Stimulated activated CD4-positive, alpha-beta T cell treated with anti-CD3 and anti-CD28 coated beads, Interleukin-15, amount 100 ng/mL, for 24 hours (primary cell): ENCODE results near the gene NPM3.

Experiments used
- DNase-seq: peaks from one replicate; pipeline ENCODE4 v3.0.0-alpha.2; 2020

NPM3 gene

GRCh38 chr10:101773923-101774588 is 9.2 kb downstream of the NPM3 start:
- no peak for DNase-seq

- no peak for DNase-seq
Observed at GRCh38 chr10:101772895-101773761, 10.1 kb downstream of the NPM3 start.

DNA sequence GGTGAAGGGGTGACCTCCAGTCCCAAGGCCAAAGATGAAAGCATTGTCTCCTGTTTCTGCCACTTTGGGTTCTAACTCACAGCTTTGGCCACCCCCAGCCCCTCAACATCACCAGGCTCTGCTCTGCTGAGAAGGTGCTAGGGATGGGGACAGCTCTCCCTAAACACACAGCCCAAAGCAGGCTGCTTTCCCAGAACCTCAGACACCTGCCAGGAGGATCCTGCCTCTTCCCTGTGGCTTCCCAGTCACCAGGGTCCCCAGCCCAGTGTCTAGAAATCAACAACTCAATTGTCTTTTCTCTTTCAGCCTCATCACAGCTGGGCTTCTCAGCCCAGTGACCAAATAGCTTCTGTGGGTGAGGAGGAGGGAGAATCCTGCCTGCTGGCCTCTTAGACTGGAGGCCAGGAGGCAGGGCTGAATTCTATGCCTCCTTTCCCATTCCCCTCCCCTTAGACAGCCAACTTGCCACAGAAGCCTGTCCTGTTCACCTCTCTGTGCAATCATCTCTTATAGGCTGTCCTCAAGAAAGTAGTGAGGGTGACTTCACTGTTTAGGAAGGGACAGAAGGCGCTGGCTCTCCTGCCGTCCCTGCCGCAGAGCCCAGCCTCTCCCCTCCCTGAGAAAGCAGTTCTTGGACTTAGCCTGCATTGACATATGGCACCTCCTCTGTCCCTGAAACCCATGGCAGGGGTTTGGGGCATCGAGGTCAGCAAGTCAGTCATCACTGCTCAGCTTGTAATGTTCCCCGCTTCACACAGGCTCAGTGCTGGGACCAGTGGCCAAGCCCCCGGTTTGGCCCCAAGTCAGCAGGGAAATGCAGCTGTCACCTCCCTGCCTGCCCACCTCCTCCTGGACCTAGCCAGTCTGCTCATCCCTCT is 11.0 kb downstream of the NPM3 start:
- no peak for DNase-seq

- no peak for DNase-seq
Observed at GRCh38 chr10:101771380-101771779, 11.9 kb downstream of the NPM3 start.

DNA sequence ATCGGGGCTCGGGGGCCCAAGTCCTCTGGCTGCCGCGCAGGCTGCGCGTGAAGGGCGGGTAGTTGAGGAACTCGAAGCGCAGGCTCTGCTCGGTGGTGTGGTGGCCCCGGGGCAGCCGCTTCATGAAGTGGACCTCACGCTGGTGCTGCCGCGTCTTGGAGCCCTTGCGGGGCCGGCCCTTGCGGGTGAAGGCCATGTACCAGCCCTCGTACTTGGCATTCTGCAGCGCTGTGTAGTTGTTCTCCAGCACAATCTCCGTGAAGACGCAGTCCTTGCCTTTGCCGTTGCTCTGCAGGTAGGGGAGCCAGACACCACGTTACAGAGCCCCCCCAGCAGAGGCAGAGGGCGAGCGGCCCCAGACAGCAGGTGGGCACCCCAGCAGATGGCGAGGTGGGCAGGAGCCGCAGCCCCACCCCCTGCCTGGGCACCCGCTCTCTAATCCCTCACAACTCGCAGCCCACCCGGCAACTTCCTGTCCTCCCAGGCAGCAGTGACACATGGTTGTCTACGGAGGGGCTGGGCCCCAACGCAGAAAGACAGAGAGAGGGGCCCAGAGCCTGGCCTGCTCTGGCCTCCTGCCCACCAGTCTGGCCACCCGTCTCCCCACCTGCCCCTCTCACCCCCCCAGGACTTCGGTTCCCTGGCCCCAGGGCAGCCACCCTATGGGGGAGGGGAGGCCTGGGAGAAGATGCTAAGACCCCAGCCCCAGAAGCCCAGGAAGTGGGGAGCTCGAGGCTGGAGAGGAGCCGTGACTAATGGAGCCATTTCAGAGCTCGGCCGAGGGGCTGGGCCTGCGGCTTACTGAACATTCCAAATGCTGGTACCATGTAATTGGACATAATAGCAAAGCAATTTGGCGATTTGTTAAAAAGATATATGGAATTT is 12.7 kb downstream of the NPM3 start:
- no peak for DNase-seq

DNA sequence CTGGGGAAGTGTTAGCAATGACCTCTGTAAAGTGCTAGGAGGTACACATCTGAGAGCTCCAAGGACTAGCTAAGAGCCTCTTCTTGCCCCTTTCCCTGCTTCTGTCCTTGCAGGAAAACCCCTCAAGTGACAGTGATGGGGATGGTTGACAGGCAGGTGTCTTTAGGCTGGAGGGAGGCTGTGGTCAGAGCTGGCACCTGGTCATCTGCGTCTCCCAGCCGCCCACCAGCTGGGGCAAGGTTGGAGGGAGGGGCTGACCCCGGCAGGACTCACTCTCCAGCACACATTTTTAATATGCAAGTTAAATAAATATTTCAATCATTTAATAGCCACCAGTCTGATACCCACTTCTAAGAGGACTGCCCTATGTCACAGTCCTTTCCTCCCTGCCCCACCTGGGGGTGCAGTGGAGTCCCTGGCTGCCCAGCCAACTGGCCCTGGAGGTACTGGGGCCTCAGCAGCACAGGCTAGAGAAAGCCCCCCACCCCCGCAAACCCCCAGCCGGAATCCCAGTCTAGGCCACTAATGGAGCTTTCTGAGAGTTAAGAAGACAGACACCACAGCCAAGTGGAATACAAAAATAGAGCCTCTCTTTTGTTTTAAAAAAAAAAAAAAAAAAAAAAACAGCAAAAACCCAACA is 13.6 kb downstream of the NPM3 start:
- DNase-seq, result no peak

DNA sequence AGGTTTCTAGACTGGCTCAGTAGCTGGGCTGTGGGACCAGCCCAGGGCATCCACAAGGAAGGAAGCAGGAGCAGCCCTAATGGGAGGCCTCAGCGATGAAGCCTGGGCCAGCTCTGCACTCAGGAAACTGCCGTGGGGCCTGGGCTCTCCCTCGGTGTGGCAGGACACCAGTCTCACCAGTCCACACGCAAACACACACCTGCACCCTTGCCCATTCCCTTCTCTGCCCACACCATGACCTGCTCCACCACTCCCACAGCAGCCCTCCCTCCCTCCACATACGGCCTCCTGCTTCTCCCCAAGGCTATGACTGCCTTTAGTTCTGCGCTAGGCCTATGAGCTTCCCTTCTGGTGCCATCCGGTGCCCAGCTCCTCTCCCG is 14.5 kb downstream of the NPM3 start:
- DNase-seq, result no peak

DNA sequence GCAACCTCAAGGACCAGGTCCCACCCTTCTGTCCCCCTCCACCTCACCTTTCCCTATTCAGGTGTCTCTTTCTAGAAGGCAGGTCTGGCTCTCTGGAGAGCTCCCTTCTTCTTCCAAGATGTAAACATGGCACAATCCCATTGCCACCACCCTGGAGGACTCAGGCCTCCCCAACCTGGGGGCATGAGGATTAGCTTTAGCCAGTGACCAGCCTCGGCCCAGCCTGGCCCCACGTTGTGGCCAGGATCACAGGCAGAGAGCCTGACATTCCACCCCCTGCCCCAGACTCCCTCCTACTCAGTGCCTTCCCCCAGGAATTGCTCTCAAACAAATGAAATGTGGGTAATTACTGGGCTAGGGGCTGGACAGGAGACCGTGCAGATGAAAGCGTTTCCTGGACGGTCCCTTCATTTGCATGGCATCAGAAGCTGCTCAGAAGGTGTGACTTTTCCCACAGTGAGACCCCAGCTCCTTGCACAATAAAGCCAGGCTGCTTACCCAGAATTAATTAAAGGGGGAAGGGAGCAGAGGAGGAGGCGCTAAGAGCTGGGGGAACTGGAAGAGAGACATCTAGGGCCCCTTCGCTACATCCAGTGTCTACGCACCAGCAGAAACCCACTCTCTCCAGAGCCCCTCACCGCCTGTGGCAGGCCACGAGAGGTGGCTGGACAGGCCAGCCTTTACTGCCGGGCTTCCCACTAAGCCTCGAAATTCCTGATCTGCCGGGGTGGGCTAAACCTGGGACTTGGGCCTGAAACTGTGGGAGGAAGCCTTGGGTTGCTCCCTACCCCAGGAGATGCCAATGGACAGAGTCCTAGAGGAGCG is 15.1 kb downstream of the NPM3 start:
- no peak for DNase-seq

DNA sequence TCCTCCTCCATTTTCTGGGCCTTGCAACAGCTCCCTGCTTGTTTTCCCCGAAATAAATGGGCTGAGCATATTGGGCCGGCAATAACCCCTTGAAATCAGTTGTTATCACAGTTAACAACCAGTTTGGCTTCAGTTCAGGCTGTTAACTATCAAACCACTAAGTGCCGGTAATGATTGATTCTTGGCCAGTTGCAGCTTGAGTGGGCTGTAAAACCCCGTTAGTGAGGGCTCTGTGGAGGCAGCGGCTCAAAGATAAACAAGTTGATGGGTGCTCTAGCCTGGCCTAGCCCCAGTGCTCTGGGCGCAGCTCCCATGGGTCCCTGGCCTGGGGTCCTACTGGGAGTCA is 15.7 kb downstream of the NPM3 start:
- DNase-seq, result no peak

GRCh38 chr10:101766753-101767599 is 16.3 kb downstream of the NPM3 start:
- DNase-seq, result no peak

GRCh38 chr10:101766306-101766705 is 16.9 kb downstream of the NPM3 start:
- DNase-seq, result no peak

DNA sequence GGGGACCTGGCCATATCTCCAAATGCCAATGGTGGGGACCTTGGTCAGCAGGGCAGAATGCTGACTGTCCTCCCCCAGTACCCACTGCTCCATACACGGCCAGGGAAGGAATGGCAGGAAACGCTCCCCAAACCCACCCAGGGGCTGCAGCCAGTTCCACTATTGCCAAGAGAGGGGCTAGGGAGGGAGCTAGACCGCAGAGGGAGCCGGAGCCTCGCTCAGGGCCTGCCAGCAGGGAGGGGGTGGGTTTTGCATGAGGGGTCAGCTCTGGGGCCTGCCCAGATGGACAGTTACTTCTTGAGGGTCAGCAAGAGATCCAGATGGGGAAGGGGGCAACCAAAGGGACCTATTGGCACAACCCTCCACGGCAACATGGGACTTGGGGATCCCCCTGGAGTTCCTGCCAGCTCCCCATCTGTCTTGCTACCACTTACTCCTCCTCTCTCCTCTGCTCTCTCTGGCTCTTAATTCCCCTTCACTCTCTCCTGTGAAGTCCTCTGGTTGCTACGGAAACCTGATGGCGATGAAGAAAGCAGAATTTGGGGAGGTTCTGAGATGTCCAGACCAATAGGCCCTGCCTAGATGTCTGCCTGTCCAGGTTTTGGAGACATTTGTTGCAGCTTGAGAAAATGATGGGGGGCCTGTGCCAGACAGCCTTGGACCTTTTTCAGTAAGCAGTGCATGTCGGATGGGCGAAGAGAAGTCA is 20.0 kb downstream of the NPM3 start:
- DNase-seq, result no peak

DNA sequence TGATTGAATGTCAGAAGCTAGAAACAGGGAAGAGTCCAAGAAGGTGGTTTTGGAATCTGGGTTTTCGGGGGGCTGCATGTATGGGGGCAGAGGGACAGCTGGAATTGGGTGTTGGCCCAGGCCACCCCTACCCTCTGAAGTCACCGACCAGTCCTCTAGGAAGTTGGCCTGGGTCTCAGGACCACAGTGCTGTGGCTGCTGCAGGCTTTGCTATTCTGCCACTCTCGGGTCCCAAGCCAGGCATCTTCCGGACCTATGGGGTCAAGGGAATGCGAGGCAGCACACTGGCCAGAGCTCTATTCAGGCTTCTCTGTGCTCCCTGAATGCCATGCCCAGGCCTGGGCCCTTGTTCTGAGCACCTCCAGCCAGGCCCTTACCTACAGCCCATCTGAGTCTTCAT is 20.5 kb downstream of the NPM3 start:
- DNase-seq, result no peak

DNA sequence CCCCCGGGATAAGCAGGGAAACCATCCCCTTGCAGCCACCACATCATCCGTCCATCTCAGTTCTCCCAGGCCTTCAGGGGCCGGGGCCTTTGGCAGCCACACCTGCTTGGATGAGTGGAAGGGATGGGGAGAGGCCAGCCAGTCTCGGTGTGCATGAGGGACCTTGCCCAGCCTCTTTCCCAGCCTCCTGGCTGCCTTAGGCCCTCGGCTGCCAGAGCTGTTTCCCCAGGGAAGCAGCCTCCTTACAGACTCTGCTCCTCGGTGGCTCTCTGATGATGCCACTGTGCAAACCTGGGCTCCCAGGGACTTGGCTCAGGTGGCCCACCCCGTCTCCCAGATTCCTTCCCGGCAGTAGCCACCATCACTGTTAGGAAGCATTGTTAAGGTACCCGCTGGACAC is 22.0 kb downstream of the NPM3 start:
- DNase-seq, result no peak

DNA sequence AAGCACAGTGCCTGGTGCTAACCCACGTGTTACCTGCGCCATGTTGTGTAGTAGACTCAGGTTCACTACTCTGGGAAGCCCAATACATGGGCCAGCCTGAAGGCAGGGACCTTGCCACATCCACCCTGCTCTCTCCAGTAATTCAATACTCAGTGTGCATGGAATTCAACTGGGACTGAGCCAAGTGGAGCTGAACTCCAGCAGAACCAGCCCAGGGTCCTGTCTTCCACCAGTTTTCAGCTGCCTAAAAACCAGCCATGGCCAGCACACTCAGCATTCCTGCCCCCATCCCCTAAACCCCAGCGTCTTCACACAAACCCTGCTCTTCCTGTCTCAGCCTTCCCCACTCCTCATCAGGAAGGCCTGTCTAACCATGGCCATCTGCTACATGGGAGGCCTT is 22.7 kb downstream of the NPM3 start:
- DNase-seq, result no peak

DNA sequence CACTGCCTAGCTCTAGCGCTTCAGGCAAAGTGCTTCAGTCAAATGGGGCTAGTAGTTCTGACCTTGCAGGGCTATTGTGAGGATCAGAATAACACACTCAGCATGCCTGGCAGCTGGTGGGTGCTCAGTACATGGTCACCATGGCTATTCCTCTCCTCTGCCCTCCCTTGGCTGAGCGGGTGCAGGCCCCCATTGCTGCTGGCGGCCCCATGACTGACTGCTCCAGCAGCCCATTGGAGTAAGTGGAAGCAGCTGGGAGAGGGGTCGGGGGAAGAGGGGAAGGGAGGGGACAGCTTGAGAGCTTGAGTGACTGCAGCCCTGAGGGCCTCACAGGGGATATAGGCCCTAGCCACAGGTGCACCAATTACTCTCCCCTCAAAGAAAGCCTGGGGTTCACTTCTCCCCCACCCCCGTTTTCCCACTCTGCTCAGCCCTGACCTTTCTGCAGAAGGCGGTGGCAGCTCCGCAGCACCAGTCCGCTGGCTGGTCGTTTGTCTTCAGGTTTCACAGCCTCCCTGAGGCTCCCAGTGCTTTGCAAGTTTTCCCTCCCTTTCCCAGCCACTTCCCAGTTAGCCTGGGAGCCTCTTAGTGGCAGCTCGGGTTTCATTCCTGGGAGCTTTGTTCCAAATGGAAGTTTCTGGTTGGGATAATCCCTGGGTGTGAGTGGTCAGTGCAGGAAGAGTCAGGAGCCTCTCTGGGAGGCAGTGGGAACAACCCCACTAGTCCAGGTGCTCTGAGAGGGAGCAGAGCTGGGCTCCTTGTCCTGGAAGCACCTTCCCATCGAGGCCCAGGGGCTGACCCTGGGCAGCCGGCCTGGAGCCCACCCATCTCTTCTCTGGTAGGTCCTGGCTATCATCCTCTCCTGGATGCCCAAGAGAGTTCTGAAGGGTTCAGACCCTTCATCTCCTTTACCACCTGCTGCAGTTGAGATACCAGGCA is 23.7 kb downstream of the NPM3 start:
- no peak for DNase-seq

DNA sequence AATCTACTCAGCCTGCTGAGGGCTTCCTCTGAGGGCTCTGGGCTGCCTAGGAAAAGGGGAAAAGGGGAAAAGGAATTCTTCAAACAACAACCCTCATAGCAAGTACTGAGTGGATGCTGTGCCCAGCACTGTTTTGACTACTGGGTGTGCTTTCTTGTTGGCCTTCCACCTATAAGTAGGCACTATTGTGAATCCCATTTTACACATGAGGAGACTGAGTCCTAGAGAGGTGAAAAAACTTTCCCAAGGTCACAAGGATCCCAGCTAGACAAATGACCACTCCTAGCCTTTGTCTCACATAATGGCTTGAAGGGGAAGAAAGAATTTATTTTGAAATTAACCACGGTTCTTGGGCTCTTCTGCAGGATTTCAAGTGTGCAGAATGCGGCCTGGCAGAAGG is 24.4 kb downstream of the NPM3 start:
- DNase-seq, result no peak

GRCh38 chr10:101752241-101752640 is 31.0 kb downstream of the NPM3 start:
- DNase-seq, result no peak
